Measurements from ENCODE around the gene POLR2F. TPM values are rescaled to one million over a fixed set of nuclear protein-coding genes. Genes with fewer than 3 reads are reported as not detected.
A peak's percentile ranks its signal among the peaks of the same experiment; 100 is the strongest.

The POLR2F gene
- total and polyA plus RNA-seq, 9 of the 15 experiments (the other 6 are each of a cell fraction or from before 2014, with no cell fraction given), result 98.9 to 410 (median 168) TPM

DNA sequence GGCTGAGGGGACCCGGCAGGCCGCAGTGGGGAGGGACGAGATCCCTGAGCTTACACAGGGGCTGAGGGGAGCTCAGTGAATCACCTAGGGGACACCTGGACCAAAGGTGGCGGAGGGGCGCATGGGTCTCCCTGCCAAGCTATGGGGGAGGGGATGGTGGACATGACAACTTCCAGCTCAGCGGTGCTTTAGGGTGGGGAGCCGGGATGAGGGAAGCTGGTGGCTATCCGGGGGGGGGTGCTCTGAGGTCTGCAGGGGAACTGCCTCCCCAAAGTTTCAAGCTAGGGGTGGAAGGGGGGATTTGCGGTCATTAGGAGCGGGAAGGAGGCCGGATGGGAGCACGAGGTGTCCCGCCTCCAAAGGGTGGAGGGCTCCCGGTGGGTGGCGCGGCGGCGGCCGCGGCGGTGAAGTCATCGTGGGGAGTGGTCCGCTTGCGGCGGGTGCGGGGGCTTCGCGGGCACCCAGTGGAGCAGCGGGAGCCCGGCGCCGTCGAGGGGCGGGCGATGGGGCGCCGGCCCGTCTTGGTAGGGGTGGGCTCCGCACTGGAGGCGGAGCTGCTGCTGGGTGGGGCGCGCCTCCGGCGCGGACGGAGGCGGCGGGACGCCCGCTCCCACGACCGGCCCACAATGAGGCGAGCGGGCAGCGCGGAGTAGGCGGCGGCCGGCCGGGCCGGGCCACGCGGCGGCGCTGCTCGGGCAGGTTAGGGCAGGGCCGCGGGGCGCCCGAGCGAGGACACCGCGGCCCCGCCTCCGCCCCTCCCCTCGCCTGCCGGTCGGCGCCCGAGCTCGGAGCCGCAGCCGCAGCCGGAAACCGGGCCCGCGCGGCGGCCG, 47.8 kb upstream of the POLR2F start, which contains the start of gene MICALL1:
Gene MICALL1, plus strand, starts transcription at position 764 of the 830 bp plus-strand sequence. CDS start 126 bp downstream, outside the sequence.
- in situ Hi-C loops (cut with MboI), result no loop called here
- no TSS peak for BruUV-seq (replicated peaks)
- DNase-seq (ENCODE audit: extremely low read depth in 1 of 4, low spot score in 3 of 4) (peak; percentile 81 to 88 (median 86)), FAIRE-seq (no peak), ATAC-seq (peak; percentile 93)
- Histone ChIP-seq H3K4me1 (replicated peaks in 1 of 2; ENCODE audit: control insufficient read depth in 2 of 2, insufficient read depth in 2 of 2, low read length in 2 of 2) (peaks cover 20 to 27% of the 10 kb centered on the region in 2 experiments; a peak in 4 of 5 replicates), H3K4me3 (peak within 1 kb of the TSS; percentile 59), H3K27me3 (ENCODE audit: control insufficient read depth in 2 of 2, insufficient read depth in 2 of 2, low read length in 2 of 2) (no peaks in the 10 kb centered on the region), H3K27ac (ENCODE audit: extremely low read depth, low read depth, low read length) (peak within 1 kb of the TSS; percentile 86), H3K9ac (ENCODE audit: insufficient read depth in 1 of 2, low read depth in 2 of 2, low read length in 2 of 2) (peak within 1 kb of the TSS; percentile 70 to 94), H3K36me3 (ENCODE audit: control insufficient read depth, insufficient read depth, low read length) (no peaks in the 10 kb centered on the region; the same call in 2 of the 3 replicates), H3K79me2 (ENCODE audit: control insufficient read depth, insufficient read depth, low read length) (peaks cover 8% of the 10 kb centered on the region; the same call in 2 of the 3 replicates), H3K4me2 (ENCODE audit: insufficient read depth, low read length) (peak within 1 kb of the TSS; percentile 65), H3K9me1 (ENCODE audit: control insufficient read depth, insufficient read depth, low read length) (no peaks in the 10 kb centered on the region), H4K20me1 (replicated peaks; ENCODE audit: control insufficient read depth, insufficient read depth, low read length) (no peaks in the 10 kb centered on the region), H3K9me3 (replicated peaks; ENCODE audit: control insufficient read depth, insufficient read depth, low read depth, low read length) (no peaks in the 10 kb centered on the region), H2AFZ (ENCODE audit: low read depth, low read length) (peak within 1 kb of the TSS; percentile 70)
- ChIA-PET CTCF (ENCODE audit: low intra/inter-chr PET ratio) (interaction anchor here (0.8 to 1.7 kb wide), 3 partner anchors 18 to 60 kb away, joined by 3 to 4 read pairs (median 3); no protein-coding TSS in a partner anchor), POLR2A (interaction anchor here (0.7 to 2.7 kb wide), 6 partner anchors 9 to 90 kb away, joined by 3 to 16 read pairs (median 6); no protein-coding TSS in a partner anchor)
- WGBS (ENCODE audit: insufficient coverage, low coverage, missing lambda C conversion rate), result 11% methylated on average over 14 of the region's 90 CpGs
- intact Hi-C loops (cut with micrococcal nuclease), result no loop called here
- TF ChIP-seq RFX7 (CRISPR knock-in tag; IDR thresholded peaks at IDR 0.05), result no peak
- TF ChIP-seq, protein P1, sequence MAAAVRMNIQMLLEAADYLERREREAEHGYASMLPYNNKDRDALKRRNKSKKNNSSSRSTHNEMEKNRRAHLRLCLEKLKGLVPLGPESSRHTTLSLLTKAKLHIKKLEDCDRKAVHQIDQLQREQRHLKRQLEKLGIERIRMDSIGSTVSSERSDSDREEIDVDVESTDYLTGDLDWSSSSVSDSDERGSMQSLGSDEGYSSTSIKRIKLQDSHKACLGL (CRISPR knock-in tag; IDR thresholded peaks at IDR 0.05; ENCODE audit: borderline replicate concordance, poor library complexity, severe bottlenecking), result no peak
- TF ChIP-seq MCM3 (IDR thresholded peaks at IDR 0.05), result no peak
- TF ChIP-seq JUND (IDR thresholded peaks at IDR 0.05; ENCODE audit: borderline replicate concordance, low read depth, low read length), result no peak
- no peak for TF ChIP-seq JUND (tag; IDR thresholded peaks at IDR 0.05; ENCODE audit: borderline replicate concordance, low read depth, low read length)
- peak; percentile 44; the same call in 1 of the 2 replicates for TF ChIP-seq PHF8 (IDR thresholded peaks at IDR 0.05; ENCODE audit: borderline replicate concordance, low read length)
- TF ChIP-seq, protein P2, sequence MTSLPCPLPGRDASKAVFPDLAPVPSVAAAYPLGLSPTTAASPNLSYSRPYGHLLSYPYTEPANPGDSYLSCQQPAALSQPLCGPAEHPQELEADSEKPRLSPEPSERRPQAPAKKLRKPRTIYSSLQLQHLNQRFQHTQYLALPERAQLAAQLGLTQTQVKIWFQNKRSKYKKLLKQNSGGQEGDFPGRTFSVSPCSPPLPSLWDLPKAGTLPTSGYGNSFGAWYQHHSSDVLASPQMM (CRISPR knock-in tag; IDR thresholded peaks at IDR 0.05), result no peak
- no peak for TF ChIP-seq HMG20A (CRISPR knock-in tag; conservative IDR thresholded peaks at IDR 0.05)
- TF ChIP-seq, protein P3, sequence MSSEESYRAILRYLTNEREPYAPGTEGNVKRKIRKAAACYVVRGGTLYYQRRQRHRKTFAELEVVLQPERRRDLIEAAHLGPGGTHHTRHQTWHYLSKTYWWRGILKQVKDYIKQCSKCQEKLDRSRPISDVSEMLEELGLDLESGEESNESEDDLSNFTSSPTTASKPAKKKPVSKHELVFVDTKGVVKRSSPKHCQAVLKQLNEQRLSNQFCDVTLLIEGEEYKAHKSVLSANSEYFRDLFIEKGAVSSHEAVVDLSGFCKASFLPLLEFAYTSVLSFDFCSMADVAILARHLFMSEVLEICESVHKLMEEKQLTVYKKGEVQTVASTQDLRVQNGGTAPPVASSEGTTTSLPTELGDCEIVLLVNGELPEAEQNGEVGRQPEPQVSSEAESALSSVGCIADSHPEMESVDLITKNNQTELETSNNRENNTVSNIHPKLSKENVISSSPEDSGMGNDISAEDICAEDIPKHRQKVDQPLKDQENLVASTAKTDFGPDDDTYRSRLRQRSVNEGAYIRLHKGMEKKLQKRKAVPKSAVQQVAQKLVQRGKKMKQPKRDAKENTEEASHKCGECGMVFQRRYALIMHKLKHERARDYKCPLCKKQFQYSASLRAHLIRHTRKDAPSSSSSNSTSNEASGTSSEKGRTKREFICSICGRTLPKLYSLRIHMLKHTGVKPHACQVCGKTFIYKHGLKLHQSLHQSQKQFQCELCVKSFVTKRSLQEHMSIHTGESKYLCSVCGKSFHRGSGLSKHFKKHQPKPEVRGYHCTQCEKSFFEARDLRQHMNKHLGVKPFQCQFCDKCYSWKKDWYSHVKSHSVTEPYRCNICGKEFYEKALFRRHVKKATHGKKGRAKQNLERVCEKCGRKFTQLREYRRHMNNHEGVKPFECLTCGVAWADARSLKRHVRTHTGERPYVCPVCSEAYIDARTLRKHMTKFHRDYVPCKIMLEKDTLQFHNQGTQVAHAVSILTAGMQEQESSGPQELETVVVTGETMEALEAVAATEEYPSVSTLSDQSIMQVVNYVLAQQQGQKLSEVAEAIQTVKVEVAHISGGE (CRISPR knock-in tag; IDR thresholded peaks at IDR 0.05), result peak in 1 of 3 experiments; percentile 25; a peak in 1 of 6 replicates
- TF ChIP-seq, protein P4, sequence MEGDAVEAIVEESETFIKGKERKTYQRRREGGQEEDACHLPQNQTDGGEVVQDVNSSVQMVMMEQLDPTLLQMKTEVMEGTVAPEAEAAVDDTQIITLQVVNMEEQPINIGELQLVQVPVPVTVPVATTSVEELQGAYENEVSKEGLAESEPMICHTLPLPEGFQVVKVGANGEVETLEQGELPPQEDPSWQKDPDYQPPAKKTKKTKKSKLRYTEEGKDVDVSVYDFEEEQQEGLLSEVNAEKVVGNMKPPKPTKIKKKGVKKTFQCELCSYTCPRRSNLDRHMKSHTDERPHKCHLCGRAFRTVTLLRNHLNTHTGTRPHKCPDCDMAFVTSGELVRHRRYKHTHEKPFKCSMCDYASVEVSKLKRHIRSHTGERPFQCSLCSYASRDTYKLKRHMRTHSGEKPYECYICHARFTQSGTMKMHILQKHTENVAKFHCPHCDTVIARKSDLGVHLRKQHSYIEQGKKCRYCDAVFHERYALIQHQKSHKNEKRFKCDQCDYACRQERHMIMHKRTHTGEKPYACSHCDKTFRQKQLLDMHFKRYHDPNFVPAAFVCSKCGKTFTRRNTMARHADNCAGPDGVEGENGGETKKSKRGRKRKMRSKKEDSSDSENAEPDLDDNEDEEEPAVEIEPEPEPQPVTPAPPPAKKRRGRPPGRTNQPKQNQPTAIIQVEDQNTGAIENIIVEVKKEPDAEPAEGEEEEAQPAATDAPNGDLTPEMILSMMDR (IDR thresholded peaks at IDR 0.05 in 2 of 3, conservative IDR thresholded peaks at IDR 0.05 in 1 of 3; ENCODE audit: insufficient read depth in 2 of 3, low read depth in 1 of 3, low read length in 3 of 3), result peak in 2 of 3 experiments; percentile 52 to 65; a peak in 4 of 6 replicates
